HG02981 (cell line): ENCODE results near the gene C8A.

Source experiments
- ATAC-seq: cut with Tn5 transposase; IDR thresholded peaks from one replicate; pipeline ENCODE4 v1.9.1; 2021; ENCODE audit warnings: mild to moderate bottlenecking, moderate library complexity; ENCODE audit not compliant: unreplicated experiment

The C8A gene

DNA sequence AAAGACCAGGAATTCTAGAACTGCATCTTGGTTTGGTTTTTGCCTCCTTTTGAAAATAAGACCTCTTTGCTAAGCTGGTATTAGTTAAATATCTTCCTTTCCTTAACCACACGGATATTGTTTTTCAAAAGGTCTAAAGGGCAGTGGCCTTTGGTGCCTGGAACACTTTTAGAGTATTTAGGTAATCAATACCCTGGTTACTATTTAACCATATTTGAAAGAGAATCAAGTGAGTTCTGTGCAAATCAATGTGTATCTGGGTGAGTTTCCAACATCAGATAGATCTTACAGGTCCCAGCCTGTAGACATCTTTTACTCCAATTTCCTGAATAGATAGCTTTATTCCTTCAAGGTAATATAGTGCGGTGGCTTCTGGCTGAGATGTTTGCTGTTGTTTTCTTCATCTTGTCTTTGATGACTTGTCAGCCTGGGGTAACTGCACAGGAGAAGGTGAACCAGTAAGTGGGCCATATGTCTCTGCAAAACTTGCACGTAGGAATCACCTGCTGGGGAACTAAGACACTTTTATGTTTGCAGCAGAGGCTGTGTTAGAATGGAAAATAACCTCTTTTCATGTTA lies at the start of gene C8A:
TSS of gene C8A (plus strand) at position 277 of the 579 bp plus-strand sequence. CDS start at position 382, 105 bp downstream.
- no peak for ATAC-seq

DNA sequence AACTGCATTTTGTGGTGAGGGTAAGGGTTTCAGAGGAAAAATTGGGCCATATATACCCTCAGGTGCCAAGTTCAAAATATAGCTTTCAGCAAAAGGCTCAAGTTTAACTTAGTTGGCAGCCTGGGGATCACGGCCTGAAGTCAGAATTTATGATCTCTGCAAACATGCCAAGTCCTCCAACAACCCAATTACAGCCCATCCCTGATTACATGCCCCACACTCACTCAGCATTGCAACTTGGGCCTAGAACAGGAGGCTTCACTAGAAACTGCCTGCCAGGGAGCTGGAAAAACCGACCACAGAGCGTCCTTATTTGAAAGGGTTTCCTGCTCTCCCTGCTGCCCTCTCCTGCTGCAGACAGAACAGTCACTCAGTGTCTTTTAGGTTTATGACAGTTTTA lies 47.8 kb upstream of the C8A start:
- ATAC-seq: no peak

DNA sequence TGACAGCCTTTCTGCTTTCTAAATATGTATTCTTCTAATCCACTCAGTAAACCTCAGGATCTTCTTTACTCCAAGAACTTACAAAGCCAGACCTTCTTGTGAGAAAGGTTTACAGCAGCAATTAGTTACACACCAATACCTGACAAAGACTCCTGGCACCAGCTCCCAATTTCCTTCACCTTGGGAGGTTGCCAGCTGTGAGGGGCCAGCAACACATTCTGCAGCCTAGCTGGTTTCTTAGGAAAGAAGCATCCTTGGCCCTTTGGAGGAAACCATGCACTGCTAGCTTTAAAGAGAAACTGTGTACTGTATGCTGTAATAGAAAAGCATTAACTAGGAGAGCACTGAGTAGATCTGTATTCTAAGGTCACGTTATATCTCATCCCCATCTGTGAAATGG lies 46.2 kb upstream of the C8A start:
- ATAC-seq: no peak

DNA sequence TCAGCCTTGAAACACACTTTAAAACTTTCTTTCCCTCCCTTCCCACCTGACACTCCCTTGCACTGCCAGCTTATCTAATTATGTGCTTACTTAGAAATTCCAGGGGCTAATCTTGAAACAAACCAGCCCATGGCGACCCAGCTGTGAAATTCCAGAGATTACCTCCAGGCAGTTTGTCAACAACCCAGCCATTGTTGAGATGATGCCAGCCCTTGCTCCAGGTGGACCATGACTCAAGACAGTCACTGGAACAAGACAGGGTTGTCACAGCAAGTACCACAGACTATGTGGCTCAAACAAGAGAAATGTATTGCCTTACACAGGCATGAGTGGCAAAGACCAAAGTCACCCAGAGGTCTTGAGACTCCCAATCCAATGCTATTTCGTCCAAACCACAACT lies 43.3 kb upstream of the C8A start:
- no peak for ATAC-seq

DNA sequence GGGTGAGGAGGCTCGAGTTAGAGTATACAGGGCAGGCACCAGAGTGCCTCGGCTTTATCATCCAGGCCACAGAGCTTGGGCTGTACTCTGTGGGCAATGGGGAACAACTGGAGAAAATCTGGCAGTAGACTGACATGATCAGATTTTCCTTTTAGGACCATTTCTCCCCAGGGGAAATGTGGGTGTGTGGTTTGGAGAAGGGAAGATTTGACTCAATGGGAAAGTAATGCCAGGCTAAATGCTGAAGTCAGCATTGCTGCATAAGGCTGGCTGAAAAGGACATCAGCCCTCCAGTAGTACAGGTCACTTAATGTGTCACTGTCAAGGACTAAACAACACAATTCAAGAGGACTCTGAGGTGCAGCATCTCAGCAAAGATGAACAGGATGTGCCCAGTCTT lies 40.4 kb upstream of the C8A start:
- ATAC-seq: no peak

DNA sequence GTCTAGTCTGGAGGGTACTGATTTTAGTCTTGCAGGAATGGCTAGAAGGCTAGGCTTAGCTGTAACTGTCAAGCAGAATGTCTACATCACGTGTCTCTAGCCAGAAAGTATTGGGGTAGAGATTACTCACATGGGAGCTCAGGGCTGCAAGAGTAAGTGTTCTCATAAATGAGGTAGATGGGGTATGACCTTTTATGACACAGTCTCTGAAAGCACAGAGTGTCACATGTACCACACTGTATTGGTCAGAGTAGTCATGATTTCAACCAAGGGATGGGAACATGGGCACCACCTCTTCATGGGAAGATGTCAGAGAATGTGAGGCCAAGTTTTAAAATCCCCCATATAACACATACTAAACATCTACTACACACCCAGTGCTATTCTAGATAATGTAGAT lies 38.3 kb upstream of the C8A start:
- no peak for ATAC-seq

DNA sequence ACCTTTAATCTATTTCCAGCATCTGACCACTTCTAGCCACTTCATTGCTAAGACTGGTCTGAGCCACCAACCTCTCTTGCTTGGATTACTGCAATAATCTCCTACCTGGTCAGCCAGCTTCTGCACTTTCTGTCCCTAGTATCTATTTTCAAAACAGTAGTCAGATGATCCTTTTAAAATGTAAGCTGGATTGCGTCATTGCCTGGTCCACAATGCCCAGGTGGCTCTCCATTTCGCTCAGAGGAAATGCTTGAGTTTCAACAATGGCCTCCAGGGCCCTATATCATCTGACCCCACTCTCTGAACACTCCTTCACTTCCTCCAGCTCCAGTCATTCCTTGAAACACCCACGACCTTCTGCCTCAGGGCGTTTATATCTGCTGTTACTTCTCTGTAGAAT lies 37.7 kb upstream of the C8A start:
- ATAC-seq: peak; percentile 52

DNA sequence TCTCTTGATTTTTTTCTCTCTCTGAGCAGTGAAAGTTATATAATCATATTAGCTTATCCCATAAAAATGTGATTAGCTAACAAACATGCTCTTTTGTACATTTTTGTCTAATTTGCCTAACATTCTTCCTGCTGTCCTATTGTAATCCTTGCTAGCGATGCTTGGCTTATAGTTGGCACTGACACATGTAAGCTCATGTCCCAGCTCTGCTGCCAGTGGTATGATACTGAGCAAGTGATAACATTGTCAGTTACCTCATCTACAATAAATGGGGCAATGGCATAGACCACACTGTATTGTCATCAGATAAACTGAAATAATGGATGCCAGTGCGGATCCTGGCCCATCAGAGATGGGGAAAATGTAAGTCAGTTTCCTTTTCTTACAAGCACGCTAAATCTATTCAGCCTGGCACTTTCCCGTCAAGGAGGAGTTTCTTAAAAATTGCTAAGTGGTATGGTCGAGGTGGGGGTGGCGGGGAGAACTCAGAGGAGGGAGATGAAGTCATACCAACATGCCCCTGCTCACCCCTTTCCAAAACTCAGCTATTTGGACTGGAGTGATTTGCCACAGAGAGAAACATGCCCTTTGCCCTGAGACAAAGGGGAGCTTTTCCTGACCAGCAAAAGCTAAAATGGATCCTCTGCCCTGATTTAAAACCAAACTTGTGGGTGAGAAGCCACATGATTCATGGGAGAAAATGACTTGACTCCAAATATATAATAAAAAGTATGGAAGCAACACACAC lies 36.7 kb upstream of the C8A start:
- no peak for ATAC-seq

DNA sequence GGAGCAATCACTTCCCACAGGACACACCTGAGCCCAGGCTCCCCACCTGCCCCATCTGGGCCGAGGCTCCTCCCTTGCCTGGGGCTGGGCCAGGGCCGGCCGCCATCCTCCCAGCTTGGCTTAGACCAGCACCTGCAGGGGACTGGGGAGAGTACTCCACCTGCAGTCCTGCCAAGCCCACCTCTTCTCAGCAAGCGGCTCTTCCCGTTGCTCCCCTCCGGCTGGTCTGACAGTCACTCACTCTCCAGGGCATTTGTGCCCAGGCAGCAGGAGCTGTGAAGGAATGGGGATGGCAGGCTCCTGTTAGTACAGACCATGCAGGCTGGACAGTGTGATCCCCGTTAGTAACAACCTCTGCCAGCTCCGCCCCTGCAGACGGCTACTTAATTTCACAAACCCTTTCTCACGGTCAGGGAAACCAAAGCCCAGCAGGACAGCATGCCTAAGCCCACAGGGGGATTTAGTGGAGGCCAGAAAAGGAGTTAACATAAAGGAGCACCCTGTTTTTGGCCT lies 35.2 kb upstream of the C8A start, which contains the start of gene FYB2:
TSS of gene FYB2 (minus strand) at position 18 of the 513 bp plus-strand sequence. CDS start 114 bp downstream, outside the sequence.
- no peak for ATAC-seq

DNA sequence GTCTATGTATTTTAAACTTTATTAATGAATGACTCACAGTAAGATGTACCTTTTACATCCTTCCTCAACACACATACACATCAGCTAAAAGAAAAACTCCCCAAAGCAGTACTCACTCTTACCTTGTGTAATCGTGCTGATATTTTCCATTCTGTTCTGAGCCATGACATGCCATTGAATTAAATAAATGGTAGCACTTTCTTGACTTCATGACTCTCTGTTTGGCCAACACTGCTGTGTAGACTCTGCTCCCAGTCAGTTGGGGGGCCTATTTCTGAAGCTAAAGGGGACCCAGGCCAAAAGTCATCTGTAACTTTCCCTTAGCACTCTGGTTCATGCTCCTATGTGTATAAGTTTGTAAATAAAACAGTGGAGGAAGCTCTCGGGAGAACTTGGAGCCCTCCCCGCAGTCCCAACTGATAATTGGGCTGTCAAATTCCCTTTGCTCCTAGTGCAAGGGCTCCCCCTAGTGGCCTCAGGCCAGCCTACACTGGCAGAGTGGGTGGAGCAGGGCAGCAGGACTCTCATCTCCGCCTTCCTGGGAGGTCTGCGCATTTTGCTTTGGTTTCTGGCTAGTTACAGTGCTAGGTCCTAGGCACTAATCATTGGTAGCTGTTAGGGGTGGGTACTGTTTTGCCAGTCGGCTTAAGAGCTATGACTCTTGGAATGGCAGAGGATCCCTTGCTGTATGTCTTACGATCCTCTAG lies 33.7 kb upstream of the C8A start:
- ATAC-seq: peak; percentile 75

DNA sequence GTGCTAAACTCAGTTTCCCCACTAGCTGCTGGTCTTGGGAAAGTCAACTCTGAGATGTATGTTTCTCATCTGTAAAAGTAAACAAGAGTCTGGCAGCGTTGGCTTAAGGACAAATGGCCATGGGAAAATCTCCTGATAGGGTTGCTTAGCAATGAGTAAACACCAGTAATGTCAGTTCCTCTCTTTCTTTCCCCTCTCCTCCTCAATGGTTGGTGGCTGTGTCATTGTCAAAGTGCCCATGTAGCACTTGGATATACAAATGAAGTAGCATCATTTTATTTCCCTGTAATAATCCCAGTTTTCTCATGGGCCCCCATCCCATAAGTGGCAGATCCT lies 33.2 kb upstream of the C8A start:
- ATAC-seq: no peak

DNA sequence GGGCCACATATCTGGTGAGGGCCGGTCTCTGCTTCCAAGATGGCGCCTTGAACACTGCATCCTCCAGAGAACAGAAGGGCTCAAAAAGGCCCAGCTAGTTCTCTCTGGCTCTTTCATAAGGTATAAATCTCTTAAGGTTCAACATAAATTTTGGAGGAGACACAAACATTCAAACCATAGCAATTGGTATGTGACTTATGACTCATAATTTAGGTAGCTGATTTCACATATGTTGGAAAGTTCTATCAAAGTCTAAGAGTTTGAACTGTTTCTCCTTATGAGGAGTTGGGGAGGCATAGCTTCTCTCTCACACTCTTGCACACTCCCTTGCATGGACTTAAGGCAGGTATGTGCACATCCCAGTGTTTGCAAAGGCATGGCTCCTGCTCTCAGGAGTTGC lies 30.3 kb upstream of the C8A start:
- no peak for ATAC-seq

DNA sequence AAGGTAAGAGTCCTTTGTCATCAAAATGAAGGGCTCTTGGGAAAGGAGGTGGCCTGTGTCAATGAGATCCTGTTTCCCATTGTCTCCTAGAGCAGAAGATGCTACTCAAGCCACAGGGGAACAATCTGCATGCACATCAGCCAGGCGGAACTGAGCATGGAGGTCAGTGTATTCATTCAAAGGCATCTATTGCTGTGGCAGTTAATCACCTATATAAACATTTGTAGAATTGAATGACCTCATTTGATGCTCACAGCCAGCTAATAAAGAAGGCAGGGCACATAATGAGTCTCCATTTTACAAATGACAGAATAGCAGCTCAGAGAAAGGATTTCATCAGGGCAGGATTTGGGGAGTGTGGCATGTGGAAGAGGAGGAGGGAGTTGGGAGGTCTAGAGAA lies 29.7 kb upstream of the C8A start:
- no peak for ATAC-seq

DNA sequence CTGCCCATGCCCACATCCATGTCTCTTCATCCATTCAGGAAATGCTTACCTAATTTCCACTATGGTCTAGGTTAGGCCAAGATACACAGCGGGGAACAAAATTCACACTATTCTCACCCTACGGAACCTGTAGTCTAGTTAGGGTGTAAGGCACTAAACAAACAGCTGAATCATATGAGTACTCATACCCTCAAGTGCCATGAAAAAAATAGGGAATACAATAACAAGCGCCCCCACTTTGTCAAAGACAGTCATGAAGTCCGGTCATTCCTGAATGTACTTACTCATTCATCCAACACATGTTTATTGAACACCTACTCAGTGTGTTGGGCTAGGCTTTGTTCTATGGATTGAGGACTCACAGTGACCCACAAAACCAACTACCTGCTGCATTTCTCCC lies 29.2 kb upstream of the C8A start:
- ATAC-seq: no peak

DNA sequence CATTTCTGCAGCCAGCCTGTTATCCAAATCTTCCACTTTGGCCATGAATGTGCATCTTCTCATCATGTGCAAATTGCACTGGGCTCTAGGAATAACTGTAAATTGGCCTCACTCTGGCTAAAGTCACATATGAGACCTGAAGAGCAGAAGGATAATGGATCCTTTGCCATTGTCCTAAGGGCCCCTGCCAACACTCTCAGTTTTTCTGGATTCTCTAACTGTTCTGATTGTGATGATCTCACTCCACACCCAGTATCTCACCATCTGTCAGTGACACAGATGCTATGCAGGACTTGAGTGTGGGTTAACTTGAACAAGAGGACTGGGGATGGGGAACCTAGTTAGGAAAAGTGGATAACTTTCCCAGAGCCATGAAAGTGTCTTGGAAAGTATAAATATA lies 26.9 kb upstream of the C8A start:
- no peak for ATAC-seq

DNA sequence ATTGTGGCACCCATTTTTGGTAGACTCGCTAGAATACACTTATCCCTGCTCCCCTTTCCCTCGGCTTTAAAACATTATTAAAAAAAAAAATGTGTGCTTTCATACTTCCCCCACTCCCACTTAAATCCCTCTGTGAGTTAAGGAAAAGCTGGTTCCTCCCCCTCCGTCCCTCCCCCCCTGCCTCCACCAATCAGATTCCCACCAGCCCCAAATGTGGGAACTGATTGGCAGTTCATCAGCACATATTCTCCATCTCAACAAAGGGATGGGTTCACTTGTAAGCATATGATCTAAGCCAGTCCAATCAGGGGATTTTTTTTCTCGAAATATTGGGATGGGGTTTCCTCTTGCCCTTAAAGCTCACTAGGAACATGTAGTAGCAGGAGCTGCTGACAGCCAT lies 24.5 kb upstream of the C8A start:
- ATAC-seq: no peak

DNA sequence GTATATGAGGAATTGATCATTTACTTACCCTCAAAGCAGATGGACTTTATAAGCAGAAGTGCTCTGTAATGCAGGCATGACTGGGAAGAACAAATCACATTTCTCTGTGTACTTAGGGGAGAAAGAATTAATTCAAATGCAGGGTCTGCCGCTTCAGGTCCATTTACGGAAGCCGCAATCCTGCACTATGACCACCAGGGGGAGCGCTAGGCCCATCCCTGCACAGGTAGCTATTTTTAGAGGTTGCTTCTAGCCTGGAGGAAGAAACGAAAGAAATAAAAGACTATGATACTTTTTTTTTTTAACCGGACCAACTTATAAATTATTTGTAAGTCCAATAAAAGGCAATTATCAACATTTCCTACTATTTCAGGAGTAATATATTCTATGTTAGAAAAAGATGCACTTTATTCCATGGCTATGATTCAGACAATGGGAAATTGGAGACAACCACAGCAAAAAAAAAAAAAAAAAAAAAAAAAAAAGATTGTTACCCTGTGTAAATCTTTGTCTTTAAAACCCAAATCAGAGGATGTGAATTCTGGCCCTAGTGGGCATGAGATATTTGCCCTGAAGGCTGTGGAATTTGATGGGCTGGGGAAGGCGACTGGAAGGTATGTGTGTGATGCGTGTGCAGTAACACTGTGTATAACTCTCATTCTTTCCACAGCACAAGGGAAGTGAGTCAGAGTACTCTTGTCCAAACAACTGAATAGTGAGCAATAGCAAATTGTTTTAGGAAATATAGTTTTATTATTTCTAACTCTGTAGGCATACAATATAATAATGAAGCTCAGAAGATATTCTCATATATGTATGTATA lies 22.5 kb upstream of the C8A start:
- ATAC-seq: peak; percentile 81

DNA sequence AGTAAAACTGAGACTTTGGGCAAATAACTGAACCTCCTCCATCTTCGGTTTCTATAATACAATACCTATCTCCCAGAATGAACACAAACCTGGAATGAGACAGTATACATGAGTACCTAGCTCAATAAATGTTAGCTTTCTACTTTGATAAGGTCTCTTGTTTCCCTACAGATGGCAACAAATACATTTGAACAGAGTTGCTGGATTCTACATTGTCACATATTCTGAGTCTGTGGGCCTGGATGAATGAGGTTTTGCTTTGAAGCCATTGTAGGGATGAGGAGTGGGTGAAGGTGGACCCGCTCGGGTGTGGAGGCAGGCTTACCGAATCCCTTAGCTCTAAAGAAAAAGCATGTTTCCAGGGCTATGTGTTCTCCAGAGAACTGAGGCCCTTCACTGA lies 21.5 kb upstream of the C8A start:
- ATAC-seq: no peak

DNA sequence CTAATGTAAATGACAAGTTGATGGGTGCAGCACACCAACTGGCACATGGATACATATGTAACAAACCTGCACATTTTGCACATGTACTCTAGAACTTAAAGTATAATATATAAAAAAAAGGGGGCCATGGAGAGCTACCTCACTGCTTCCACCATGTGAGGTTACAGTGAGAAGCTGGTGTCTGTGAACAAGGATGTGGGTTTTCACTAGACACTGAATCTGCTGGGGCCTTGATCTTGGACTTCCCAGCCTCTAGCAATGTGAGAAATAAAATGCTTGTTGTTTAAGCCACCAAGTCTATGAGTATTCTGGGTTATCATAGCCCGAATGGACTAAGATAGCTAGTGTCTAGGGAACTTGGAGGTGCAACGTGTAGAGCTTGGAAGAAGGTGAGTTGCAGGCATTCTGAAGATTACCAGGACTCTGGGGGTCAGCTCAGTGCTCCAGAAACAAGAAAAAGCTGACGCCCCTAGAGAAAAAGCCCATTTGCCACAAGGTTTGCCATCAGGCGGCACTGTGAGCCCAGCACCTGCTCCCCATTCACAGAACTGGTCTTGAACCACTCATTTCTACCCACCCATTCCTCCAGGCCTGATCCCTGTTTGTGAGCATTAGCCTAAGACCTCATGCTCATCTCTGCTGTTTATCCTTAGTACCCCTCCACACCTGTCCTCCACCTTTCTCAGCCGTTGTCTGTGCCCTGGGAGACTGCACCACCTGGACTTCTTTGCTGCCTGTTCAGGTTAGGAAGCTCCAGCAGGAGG lies 20.3 kb upstream of the C8A start:
- no peak for ATAC-seq

DNA sequence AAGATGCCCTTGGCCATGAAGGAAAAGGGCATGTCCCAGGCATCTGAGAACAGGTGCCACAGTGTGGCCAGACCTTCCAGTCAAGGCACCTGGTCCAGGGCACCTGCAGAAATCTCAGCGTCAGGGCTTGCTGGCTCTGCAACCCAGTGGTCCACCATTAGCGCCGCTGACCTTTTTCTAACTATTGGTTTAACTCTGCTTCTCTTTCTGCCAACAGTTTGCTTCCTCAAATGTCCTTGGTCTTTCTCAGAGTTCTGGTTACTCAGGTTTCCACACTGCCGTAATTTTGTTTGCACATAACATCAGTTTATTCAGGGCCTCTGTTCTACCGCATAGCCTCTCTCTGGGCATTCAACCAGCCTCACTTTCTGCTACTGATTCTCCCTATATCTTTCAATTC lies 18.9 kb upstream of the C8A start:
- ATAC-seq: no peak
